Effector memory CD4-positive, alpha-beta T cell (primary cell): ENCODE data around the gene ASIC2.

Experiments used
- DNase-seq, 3 donors: peaks; one replicate each; pipeline ENCODE4 v3.0.0-alpha.2; 2020
- H3K27ac ChIP-seq: 2 replicates; pipeline ENCODE4 v1.7.0; 2013; ENCODE audit warnings: mild to moderate bottlenecking, low read length, moderate library complexity; ENCODE audit not compliant: insufficient read depth, poor library complexity, severe bottlenecking
- H3K27me3 ChIP-seq: replicated peaks from 2 replicates; pipeline ENCODE4 v1.7.0; 2013; ENCODE audit warnings: mild to moderate bottlenecking, low read length; ENCODE audit not compliant: insufficient read depth, control insufficient read depth, poor library complexity, severe bottlenecking
- H3K36me3 ChIP-seq: 2 replicates; pipeline ENCODE4 v1.7.0; 2013; ENCODE audit warnings: mild to moderate bottlenecking, low read length, moderate library complexity; ENCODE audit not compliant: control insufficient read depth, insufficient read depth
- H3K4me1 ChIP-seq: 2 replicates; pipeline ENCODE4 v1.7.0; 2013; ENCODE audit warnings: low read length, mild to moderate bottlenecking; ENCODE audit not compliant: control insufficient read depth, insufficient read depth, poor library complexity, severe bottlenecking
- H3K4me3 ChIP-seq: 2 replicates; pipeline ENCODE4 v1.7.0; 2013; ENCODE audit warnings: low read length, low read depth, mild to moderate bottlenecking; ENCODE audit not compliant: insufficient read depth, poor library complexity, severe bottlenecking
- H3K9me3 ChIP-seq: 2 replicates; pipeline ENCODE4 v1.7.0; 2013; ENCODE audit warnings: mild to moderate bottlenecking, low read length, moderate library complexity; ENCODE audit not compliant: control insufficient read depth

Gene ASIC2

DNA sequence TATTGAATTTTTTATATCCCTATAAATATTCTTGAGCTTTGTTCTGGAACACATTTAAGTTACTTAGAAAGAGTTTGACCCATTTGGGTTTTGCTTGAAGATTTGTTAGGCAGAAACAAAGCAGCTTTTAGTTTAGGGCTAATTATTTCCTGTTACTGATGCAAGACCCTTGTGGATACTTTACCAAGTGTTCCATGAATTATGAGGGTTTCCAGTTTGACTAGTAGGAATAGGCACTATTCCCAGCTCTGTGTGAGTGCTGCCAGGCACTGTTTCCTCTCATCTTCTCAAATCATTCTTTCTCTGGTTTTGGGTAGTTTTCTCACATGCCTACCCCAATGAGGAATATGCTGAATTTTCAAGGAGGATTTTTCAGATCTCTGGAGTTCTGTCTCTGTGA, 221.4 kb downstream of the ASIC2 start:
- no peak for DNase-seq
- no peaks in the 10 kb centered on the region for H3K9me3 ChIP-seq
- H3K27ac ChIP-seq: no peak overlapping the region
- H3K27me3 ChIP-seq: no peaks in the 10 kb centered on the region
- H3K4me1 ChIP-seq: no peaks in the 10 kb centered on the region
- H3K4me3 ChIP-seq: no peak overlapping the region
- H3K36me3 ChIP-seq: no peaks in the 10 kb centered on the region

DNA sequence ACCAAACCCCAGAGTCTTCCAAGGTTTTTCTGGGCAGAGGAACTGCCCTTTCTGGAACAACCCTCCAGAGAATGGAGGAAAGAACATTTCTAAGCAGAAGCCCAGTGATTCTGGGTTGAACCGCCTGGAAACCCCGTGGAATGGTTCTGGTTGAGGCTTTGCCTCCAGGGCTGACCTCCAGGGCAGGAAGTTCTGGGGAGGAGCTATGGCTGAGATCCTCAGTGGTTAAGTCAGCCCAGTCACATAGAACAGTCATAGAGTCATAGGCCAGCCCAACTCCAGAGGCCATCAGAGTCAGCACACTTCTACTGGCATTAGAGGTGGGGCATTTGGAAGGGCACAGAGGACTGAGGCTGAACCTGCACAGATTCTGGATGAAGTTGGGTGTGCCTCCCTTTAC, 235.5 kb downstream of the ASIC2 start:
- Histone ChIP-seq H3K36me3 (no peaks in the 10 kb centered on the region), H3K27me3 (no peaks in the 10 kb centered on the region), H3K9me3 (no peaks in the 10 kb centered on the region), H3K4me3 (no peak overlapping the region), H3K27ac (no peak overlapping the region), H3K4me1 (no peaks in the 10 kb centered on the region)
- no peak for DNase-seq

DNA sequence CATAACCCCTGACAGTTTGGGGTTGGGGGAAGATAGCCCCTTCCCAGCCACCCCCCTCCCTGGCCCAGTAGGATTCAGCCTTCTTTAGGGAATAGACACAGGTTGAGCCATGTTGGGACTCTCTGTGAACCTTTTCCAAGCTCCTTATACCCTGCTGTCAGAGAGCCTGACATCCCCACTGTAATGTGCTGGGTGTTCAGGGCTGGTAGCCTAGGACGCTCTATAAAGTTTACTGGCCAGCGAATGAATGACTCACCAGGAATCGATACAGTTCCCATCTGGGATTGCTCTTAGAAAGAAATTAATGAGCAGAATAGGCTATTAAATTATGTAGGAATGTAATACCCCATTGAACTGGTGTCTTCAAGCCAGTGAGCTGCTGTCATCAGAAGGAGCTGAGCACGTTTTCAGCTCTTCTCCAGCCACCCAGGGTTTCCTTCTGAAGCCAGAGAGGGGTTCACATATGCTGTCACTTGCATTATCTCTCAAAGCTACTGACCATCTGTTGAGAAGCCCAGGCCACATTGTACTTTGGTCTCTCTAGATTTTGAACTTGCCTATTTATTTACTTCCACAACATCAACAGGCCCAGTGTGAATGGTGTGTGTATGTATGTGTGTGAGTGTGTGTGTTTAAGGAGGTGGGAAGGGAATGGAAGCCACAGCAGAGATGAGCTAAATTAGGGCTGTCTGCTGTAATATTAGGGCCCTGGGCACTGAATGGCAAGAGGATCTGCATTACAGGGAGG, 236.5 kb downstream of the ASIC2 start:
- H3K27ac ChIP-seq: no peak overlapping the region
- DNase-seq: no peak
- no peaks in the 10 kb centered on the region for H3K36me3 ChIP-seq
- no peak overlapping the region for H3K4me3 ChIP-seq
- H3K4me1 ChIP-seq: no peaks in the 10 kb centered on the region
- H3K9me3 ChIP-seq: no peaks in the 10 kb centered on the region
- H3K27me3 ChIP-seq: no peaks in the 10 kb centered on the region

DNA sequence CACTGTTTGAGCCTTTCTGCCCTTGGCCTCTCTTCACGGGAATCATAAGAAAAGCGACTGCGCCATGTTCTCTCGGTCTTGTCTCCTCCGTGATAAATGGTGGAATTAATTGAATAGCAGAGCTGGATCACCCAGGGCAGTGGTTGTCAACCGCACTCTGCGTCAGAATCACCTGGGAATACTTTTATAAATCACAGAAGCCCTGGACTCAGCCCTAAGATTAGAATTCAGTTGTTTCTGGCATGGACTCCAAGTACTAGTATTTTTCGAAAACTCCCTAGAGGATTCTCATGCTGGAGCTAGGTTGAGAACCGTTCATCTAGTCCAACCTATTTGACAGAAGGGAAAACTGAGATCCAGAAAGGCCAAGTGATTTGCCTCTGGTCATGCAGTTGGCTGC, 237.3 kb downstream of the ASIC2 start:
- no peak overlapping the region for H3K27ac ChIP-seq
- H3K4me3 ChIP-seq: no peak overlapping the region
- H3K4me1 ChIP-seq: no peaks in the 10 kb centered on the region
- H3K27me3 ChIP-seq: no peaks in the 10 kb centered on the region
- no peaks in the 10 kb centered on the region for H3K9me3 ChIP-seq
- H3K36me3 ChIP-seq: no peaks in the 10 kb centered on the region
- DNase-seq: no peak

DNA sequence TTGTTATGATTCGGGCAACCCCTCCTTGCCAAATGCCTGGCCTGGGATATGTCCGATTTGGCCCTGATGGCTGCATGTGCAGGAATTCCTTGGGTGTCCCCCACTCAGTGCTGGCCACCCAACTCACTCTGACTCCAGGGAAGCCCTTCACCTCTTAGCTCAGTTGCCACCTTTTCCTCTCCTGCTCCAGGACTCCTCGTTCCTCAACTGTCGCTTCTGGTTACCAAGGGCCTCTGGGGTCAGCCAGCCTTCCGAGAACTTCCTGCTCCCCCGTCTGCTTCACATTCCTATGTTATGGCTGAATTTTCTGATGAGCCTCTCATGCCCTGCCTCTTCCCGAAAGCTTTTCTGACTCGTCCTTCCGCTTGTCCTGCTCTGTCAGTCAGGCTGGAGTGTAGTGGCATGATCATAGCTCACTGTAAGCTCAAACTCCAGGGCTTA, 237.9 kb downstream of the ASIC2 start:
- no peak for DNase-seq
- Histone ChIP-seq H3K27me3 (no peaks in the 10 kb centered on the region), H3K4me3 (no peak overlapping the region), H3K4me1 (no peaks in the 10 kb centered on the region), H3K27ac (no peak overlapping the region), H3K36me3 (no peaks in the 10 kb centered on the region), H3K9me3 (no peaks in the 10 kb centered on the region)

DNA sequence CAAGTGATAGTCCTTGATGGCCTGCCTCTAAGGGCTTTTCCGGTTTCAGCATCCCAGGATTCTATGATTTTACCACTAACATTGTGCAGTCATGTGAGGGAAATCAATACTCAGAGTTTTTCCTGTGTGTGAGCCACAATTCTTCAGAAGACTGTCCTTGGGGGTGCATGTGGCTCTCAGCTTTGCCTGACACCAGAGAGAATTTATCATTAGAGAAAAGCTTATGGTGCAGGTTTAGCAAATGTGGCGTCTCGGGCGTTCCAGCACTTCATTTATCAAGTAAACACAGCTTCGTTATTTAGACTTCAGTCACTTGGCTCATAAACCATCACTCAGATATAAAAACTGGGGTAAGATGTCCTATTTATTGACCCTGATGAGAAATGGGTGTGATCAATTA, 238.7 kb downstream of the ASIC2 start:
- Histone ChIP-seq H3K4me3 (no peak overlapping the region), H3K9me3 (no peaks in the 10 kb centered on the region), H3K36me3 (no peaks in the 10 kb centered on the region), H3K27me3 (no peaks in the 10 kb centered on the region), H3K27ac (no peak overlapping the region), H3K4me1 (no peaks in the 10 kb centered on the region)
- no peak for DNase-seq

DNA sequence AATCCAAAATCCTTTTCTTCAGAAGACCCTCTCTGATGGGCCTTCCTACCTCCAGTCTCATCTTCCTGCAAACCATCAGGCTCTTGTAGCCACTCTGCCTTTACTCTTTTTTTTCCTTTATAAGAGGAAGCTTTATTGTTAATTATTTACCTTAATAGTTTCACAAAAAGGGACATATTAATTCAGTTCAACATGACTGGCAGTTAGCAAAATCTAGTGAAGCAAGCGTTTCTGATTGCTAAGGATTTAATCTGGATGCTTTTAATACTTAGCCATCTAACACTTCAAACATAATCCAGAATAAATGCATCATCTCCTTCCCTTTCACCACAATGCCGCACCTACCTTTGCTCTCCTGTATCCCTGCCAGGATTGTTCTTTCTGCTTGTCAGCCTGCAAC, 239.4 kb downstream of the ASIC2 start:
- no peak for DNase-seq
- Histone ChIP-seq H3K27me3 (no peaks in the 10 kb centered on the region), H3K4me1 (no peaks in the 10 kb centered on the region), H3K36me3 (no peaks in the 10 kb centered on the region), H3K27ac (no peak overlapping the region), H3K4me3 (no peak overlapping the region), H3K9me3 (no peaks in the 10 kb centered on the region)

DNA sequence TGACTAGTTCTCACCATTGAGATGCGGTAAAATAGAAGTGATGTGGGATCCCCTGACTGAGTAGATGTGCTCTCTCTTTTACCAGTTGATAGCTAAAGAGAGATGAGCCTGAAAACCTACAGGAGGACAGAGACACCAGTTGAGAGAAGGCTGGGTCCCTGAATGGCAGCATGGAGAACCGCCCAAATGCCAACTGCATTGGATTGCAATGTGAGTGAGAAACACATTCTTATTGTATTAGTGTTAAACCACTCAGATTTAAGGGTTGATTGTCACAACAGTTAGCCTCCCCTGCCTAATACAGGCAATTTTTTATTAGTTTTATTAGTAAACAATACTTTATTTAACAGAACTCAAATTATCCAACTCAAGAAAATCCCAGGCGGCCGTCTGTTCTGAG, 240.2 kb downstream of the ASIC2 start:
- no peak overlapping the region for H3K4me3 ChIP-seq
- no peaks in the 10 kb centered on the region for H3K9me3 ChIP-seq
- H3K36me3 ChIP-seq: no peaks in the 10 kb centered on the region
- no peaks in the 10 kb centered on the region for H3K27me3 ChIP-seq
- no peak for DNase-seq
- H3K27ac ChIP-seq: no peak overlapping the region
- no peaks in the 10 kb centered on the region for H3K4me1 ChIP-seq

DNA sequence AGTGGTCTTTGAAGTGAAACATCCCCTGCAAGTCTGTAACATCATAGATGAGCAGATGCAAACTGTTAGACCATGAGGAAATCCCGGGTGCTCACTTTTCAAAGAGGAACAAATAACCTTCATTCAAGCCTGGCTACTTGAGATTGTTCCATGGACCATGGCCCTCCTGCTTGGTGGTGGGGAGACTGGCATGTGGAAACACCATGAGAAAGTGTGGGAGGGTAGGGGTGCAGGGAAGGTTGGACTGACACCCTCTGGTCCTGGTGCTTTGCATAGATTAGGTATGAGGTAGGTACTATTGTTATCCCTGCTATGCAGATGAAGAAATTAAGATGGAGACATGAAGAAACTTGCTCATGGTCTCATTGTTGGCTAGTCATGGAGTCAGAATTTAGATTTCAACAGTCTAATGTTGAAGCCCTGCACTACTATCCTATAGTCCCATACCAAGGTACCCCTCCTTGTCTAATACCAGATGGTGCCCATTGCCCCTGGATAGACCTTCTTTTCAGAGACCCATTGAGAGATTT, 242.4 kb downstream of the ASIC2 start:
- Histone ChIP-seq H3K9me3 (no peaks in the 10 kb centered on the region), H3K27ac (no peak overlapping the region), H3K4me1 (no peaks in the 10 kb centered on the region), H3K4me3 (no peak overlapping the region), H3K27me3 (no peaks in the 10 kb centered on the region), H3K36me3 (no peaks in the 10 kb centered on the region)
- no peak for DNase-seq

DNA sequence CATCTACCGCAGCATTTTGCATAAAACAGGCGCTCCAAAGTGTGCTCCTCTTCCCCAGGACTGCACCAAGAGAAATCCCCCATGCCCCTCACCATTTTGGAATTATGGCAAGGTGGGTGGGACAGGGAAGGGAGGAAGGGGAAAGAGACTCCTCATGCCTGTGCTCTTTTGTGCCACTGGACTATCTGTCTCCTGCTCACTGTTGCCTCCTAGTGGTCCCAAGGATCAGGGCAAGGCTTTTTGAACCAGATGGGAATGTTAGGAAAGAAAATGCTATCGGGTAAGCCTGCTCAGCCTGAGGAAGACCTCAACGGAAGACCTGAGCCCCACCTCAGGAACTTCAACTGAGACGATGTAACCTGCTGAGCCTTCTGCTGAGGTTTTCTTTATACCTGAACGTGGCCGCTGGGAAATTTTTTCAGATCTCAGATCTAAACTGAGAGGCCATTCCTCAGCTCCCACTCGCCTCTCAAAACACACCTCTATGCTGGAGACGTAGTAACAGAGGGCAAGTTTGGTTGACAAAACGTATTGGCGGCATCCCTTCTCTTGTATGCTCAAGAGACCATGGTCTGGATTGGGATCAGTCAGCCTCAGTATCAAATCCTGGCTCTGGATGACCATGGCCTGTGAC, 243.2 kb downstream of the ASIC2 start:
- H3K36me3 ChIP-seq: no peaks in the 10 kb centered on the region
- no peaks in the 10 kb centered on the region for H3K9me3 ChIP-seq
- no peaks in the 10 kb centered on the region for H3K4me1 ChIP-seq
- peak in 1 of 3 donors; percentile 16 for DNase-seq
- H3K27ac ChIP-seq: no peak overlapping the region
- H3K27me3 ChIP-seq: no peaks in the 10 kb centered on the region
- H3K4me3 ChIP-seq: no peak overlapping the region
